WTC11 (cell line): Measurements from ENCODE around the gene SLC47A1.

Experiments used
- ATF1 ChIP-seq: sonication (generic); formaldehyde crosslinking; IDR thresholded peaks from 2 replicates; pipeline ENCODE4 v1.8.1; 2023; ENCODE audit warnings: mild to moderate bottlenecking, moderate library complexity, missing genetic modification reagents
- ATF2 ChIP-seq: sonication (generic); formaldehyde crosslinking; IDR thresholded peaks from 2 replicates; pipeline ENCODE4 v1.8.1; 2022; ENCODE audit warnings: low read depth, missing genetic modification reagents, borderline replicate concordance
- ATF3 ChIP-seq: sonication (generic); formaldehyde crosslinking; conservative IDR thresholded peaks from 2 replicates; pipeline ENCODE4 v1.8.1; 2022; ENCODE audit warnings: mild to moderate bottlenecking, missing genetic modification reagents
- CTCF ChIP-seq: fragments of 200-600 bp; IDR thresholded peaks from 2 replicates; pipeline ENCODE4 v1.8.0; 2022; ENCODE audit warnings: antibody characterized with exemption
- FOXK1 ChIP-seq: sonication (generic); formaldehyde crosslinking; IDR thresholded peaks from 2 replicates; pipeline ENCODE4 v1.8.0; 2022; ENCODE audit warnings: mild to moderate bottlenecking, moderate library complexity, missing genetic modification reagents
- STAT6 ChIP-seq: sonication (generic); formaldehyde crosslinking; conservative IDR thresholded peaks from 2 replicates; pipeline ENCODE4 v1.8.1; 2023; ENCODE audit warnings: mild to moderate bottlenecking, low read depth, missing genetic modification reagents, moderate library complexity

GRCh38 chr17:19578545-19578944 is 44.9 kb downstream of the SLC47A1 start:
- TF ChIP-seq ATF2 (CRISPR knock-in tag) (no peak), CTCF (no peak), FOXK1 (CRISPR knock-in tag) (no peak), ATF1 (CRISPR knock-in tag) (no peak), STAT6 (CRISPR knock-in tag) (no peak), ATF3 (CRISPR knock-in tag) (no peak)
